GM12873 (cell line): ENCODE results near the gene FAM209B.

Source experiments
- TF ChIP-seq, protein P1 (sequence below): IDR thresholded peaks from 2 replicates; pipeline ENCODE4 v1.5.1; 2012; ENCODE audit warnings: low read depth, mild to moderate bottlenecking, moderate library complexity, low read length, control low read depth; ENCODE audit not compliant: insufficient read depth; ENCODE audit errors: missing control alignments

FAM209B gene

DNA sequence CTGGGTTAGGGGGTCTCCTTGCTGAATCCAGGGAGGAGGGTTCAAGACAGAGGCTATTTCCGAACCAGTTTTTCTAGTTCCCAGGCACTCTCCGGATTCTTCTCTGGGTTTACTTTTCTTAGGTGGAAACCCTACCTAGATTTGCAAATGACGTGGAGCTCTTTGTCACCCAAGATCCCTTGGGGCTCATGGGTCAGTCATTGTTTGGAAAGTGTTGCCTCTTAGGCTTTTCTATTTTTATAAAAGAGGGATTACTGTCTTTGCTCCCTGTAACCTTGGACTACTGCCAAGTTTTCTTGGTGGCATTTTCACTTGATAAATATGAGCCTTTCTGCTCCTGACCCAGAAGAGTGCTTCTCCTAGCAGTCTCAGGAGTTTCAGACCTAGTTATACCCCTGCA lies 33.6 kb downstream of the FAM209B start:
- TF ChIP-seq, protein P1, sequence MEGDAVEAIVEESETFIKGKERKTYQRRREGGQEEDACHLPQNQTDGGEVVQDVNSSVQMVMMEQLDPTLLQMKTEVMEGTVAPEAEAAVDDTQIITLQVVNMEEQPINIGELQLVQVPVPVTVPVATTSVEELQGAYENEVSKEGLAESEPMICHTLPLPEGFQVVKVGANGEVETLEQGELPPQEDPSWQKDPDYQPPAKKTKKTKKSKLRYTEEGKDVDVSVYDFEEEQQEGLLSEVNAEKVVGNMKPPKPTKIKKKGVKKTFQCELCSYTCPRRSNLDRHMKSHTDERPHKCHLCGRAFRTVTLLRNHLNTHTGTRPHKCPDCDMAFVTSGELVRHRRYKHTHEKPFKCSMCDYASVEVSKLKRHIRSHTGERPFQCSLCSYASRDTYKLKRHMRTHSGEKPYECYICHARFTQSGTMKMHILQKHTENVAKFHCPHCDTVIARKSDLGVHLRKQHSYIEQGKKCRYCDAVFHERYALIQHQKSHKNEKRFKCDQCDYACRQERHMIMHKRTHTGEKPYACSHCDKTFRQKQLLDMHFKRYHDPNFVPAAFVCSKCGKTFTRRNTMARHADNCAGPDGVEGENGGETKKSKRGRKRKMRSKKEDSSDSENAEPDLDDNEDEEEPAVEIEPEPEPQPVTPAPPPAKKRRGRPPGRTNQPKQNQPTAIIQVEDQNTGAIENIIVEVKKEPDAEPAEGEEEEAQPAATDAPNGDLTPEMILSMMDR: no peak

DNA sequence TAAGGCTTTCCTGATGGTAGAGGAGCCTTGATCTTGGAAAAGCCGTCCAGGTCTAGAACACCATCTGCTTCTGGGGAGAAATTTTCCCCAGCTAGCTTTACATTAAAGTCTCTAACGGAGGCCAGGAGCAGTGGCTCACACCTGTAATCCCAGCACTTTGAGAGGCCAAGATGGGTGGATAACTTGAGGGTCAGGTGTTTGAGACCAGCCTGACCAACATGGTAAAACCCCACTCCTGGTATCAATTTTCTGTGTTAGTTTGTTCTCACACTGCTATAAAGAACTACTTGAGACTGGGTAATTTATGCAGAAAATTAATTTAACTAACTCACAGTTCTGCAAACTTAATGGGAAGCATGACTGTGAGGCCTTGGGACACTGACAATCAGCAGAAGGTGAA lies 37.8 kb downstream of the FAM209B start:
- TF ChIP-seq, protein P1: no peak

DNA sequence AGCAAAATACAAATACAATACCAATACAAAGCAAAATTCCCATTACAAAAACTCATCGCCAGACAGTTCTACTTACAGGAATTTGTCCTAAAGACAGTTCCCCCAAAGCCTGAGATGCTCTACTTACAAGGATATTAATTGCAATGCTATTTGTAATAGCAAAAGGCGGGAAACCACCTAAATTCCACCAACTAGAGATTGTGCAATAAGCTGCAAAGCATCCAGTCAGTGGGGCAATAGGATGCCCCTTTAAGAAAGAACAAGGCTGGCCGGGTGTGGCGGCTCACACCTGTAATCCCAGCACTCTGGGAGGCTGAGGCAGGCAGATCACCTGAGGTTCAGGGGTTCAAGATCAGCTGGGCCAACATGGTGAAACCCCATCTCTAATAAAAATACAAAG lies 39.1 kb downstream of the FAM209B start:
- TF ChIP-seq, protein P1: no peak

DNA sequence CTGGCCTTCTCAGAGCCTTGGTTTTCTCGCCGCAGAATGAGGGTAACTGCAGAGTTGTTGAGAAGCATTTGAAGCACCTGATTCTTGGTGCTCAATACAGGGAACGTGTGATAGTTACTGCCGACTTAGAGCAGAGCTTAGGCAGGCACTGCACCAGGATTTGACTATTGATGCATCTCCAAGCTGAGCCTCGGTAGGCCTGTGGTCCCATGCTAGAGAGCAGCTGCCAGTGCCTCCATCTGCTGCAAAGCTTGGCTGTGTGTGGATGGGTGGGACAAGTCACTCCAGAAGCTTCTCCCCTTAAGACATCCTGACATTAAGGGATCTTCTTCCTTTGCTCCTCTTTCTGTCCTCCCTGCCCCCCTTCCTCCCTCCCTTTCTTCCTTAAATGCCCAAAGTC lies 40.9 kb downstream of the FAM209B start:
- TF ChIP-seq, protein P1: no peak

DNA sequence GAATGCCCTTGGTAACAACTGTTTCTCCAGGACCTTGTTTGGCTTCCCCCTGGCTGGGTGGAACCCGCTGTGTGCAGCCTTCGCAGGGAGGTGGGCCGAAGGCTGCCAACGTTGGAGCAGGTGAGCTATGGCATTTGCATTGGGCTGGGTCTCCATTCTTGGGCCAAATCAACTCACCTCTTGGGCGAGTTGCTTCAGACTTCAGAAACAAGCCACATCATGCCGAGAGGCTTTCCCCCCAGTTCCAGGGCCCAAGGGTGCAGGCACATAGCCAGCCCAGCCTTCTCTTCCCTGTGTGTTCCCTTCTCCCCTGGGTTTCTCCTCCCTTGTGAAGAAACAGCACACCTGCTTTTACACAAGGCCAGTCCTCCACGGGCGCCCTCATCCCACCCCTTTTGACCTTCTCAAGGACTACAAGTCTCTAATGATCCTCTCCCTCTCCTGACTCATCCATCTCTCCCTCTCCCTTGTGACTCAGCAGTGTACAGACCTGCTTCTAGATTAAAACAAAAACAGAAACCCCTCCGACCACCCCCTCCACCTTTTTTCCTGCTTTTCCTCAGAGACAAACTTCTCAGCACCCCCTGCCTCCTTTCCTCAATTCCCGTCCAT lies 41.6 kb downstream of the FAM209B start:
- TF ChIP-seq, protein P1: no peak

DNA sequence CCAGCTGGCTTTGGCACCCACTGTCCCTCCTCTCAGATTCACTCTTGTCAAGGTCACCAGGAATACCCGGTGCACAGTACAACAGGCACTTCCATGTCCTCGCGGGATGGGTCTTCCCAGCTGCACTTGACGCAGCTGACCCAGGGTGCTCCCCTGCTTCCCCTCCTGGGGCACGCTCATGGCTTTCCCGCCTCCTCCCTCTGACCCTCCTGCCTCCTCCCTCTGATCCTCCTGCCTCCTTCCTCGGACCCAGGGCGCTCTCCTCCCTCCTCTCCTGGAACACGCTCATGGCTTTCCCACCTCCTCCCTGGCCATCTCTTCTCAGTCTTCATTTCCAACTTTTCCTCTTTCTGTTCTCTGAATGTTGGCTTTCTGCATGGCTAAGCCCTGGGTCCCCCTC lies 42.1 kb downstream of the FAM209B start:
- TF ChIP-seq, protein P1: no peak

DNA sequence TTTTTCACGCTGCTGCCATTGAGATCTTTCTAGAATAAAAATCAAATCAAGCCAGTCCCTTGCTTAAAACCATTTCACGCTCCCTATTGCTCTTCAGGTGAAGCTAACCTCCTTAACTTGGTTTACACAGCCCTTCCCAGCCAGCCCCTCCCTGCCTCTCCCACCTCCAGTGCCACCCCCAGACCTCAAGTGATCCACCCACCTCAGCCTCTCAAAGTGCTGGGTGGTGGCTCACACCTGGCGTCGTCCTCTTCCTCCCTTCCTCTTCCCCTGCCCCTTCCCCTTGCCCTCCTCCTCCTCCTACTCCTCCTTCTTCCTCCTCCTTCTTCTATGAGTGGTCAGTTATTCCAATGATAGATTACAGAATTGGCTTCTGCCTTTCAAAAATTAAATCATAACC lies 42.9 kb downstream of the FAM209B start:
- TF ChIP-seq, protein P1: no peak
